Kidney (tissue), 14 donors: Measurements from ENCODE around the gene PTMA. TPM values are rescaled to one million over a fixed set of nuclear protein-coding genes. Genes with fewer than 3 reads are reported as not detected.

ENCODE experiments used
- DNase-seq, 5 donors: peaks; one replicate each; pipeline ENCODE4 v3.0.0-alpha.2; 2013 to 2020
- FAIRE-seq: peaks from 2 replicates; lab custom pipeline; 2012; peaks lifted over from hg19 to GRCh38; lab: Jason Lieb, UNC
- H3K27ac ChIP-seq, 2 donors: one replicate each; pipeline ENCODE4 v1.7.0; 2013; ENCODE audit warnings: low read depth in 2 of 2, low read length in 2 of 2, inconsistent platforms in 1 of 2
- H3K27me3 ChIP-seq: one replicate; pipeline ENCODE4 v1.7.1; 2013; ENCODE audit warnings: low read length, inconsistent platforms; ENCODE audit not compliant: control insufficient read depth, insufficient read depth
- H3K36me3 ChIP-seq, 3 donors: one replicate each; pipeline versions ENCODE4 v1.7.0 to v1.7.1; 2013; ENCODE audit warnings: low read length in 3 of 3, control low read depth in 1 of 3, inconsistent platforms in 1 of 3; ENCODE audit not compliant: insufficient read depth in 3 of 3, control insufficient read depth in 2 of 3
- H3K4me1 ChIP-seq, 3 donors: one replicate each; pipeline versions ENCODE4 v1.7.0 to v1.7.1; 2013; ENCODE audit warnings: low read length in 3 of 3, inconsistent platforms in 1 of 3, low read depth in 1 of 3; ENCODE audit not compliant: control insufficient read depth in 2 of 3, insufficient read depth in 2 of 3
- H3K4me3 ChIP-seq, 3 donors: one replicate each; pipeline versions ENCODE4 v1.7.0 to v1.8.1; 2013; ENCODE audit warnings: low read length in 3 of 3, control low read depth in 1 of 3, inconsistent platforms in 1 of 3
- H3K9ac ChIP-seq, 3 donors: one replicate each; pipeline versions ENCODE4 v1.7.0 to v1.7.1; 2013; ENCODE audit warnings: low read length in 3 of 3, control low read depth in 1 of 3, inconsistent platforms in 1 of 3
- H3K9me3 ChIP-seq, 3 donors: one replicate each; pipeline versions ENCODE4 v1.7.0 to v1.7.1; 2013; ENCODE audit warnings: low read length in 3 of 3, control low read depth in 1 of 3, inconsistent platforms in 1 of 3; ENCODE audit not compliant: control insufficient read depth in 2 of 3, insufficient read depth in 1 of 3
- intact Hi-C: fragments of 100-400 bp; cut with DNase I; formaldehyde crosslinking; loops from one replicate; pipeline ENCODE4 v1.11.1; 2022
- polyA plus RNA-seq: library from polyadenylated mRNA; stranded (reverse); fragments of 350-450 nt; fragmentation: Illumina TruSeq; extraction: RNeasy Lipid Tissue Mini Kit (QIAGEN cat#74804); gene quantifications from one replicate; pipeline ENCODE4 v1.2.3, GENCODE V29; 2014; ENCODE audit warnings: low read depth, low replicate concordance; ENCODE audit not compliant: insufficient read depth
- total RNA-seq: library from RNA; stranded (reverse); fragmentation: NEBNext Ultra II Directional; extraction: Animal tissue kit (Norgen Biotek cat#: 25700); gene quantifications from one replicate; pipeline ENCODE4 v1.2.1, GENCODE V29; 2021
- TF ChIP-seq, protein P1 (sequence below): IDR thresholded peaks from 3 replicates; pipeline ENCODE4 v1.5.1; 2012; ENCODE audit warnings: mild to moderate bottlenecking, moderate library complexity, borderline replicate concordance; ENCODE audit not compliant: insufficient read depth; ENCODE audit errors: extremely low read depth
- donor health status: control.
- donor health status: control.
- donor health status: control.
- donor health status: control.
- donor health status: control.
- donor health status: DM: yes; HTN: yes; CAD: no.
- donor health status: Normal renal cell carcinoma (clear cell type).

Gene PTMA
- total and polyA plus RNA-seq, 2 donors from 2014 or later, result 825 to 1,173 TPM

DNA sequence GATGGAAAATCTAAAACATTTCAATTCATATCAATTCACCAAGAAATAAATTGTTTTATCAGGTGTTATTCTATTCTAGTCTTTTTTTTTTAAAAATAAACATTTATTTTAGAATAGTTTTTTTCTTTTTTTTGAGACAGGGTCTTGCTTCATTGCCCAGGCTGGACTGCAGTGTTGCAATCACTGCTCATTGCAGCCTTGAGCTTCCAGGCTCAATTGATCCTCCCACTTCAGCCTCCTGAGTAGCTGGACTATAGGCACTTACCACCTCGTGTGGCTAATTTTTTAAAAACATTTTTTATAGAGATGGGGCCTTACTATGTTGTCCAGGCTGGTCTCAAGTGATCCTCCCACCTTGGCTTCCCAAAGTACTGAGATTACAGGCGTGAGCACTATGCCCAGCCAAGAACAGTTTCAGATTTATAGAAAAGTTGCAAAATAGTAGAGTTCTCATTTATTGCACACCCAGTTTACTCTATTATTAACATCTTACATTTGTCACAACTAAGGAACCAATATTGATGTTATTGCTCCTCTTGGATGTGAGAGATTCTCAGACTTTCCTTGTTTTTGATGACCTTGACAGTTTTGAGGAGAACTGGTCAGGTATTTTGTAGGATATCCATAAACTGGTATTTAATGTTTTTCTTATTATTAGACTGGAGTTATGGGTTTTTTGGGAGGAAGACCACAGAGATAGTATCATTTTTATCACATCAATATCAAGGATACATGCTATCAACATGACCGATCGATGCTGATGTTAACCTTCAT, 42.9 kb downstream of the PTMA start:
- DNase-seq (no peak), FAIRE-seq (no peak)
- no peak overlapping the region for H3K27ac ChIP-seq
- no peaks in the 10 kb centered on the region for H3K27me3 ChIP-seq
- intact Hi-C loops, result no loop called here
- H3K4me3 ChIP-seq, result no peak overlapping the region
- TF ChIP-seq, protein P1, sequence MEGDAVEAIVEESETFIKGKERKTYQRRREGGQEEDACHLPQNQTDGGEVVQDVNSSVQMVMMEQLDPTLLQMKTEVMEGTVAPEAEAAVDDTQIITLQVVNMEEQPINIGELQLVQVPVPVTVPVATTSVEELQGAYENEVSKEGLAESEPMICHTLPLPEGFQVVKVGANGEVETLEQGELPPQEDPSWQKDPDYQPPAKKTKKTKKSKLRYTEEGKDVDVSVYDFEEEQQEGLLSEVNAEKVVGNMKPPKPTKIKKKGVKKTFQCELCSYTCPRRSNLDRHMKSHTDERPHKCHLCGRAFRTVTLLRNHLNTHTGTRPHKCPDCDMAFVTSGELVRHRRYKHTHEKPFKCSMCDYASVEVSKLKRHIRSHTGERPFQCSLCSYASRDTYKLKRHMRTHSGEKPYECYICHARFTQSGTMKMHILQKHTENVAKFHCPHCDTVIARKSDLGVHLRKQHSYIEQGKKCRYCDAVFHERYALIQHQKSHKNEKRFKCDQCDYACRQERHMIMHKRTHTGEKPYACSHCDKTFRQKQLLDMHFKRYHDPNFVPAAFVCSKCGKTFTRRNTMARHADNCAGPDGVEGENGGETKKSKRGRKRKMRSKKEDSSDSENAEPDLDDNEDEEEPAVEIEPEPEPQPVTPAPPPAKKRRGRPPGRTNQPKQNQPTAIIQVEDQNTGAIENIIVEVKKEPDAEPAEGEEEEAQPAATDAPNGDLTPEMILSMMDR, result no peak
- H3K9ac ChIP-seq, result no peak overlapping the region
- no peaks in the 10 kb centered on the region for H3K4me1 ChIP-seq
- H3K36me3 ChIP-seq, result no peaks in the 10 kb centered on the region
- no peaks in the 10 kb centered on the region for H3K9me3 ChIP-seq

DNA sequence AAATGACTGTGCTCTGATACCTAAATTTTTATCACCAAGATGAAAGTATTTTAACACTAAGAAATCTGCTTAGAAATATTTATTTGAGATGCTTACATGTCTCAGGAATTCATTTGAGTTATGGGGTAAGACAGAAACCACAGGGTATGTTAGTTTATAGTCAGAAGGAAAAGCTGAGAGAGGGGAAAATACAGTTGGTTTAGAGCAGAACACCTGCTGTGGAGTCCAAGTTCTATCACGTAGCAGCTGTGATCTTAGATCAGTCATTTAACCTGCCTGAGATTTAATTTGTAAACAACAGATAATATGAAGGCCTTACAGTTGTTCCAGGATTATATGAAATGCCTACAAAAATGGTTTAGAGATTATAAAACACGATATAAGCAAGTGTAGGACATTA, 43.7 kb downstream of the PTMA start:
- H3K27me3 ChIP-seq, result no peaks in the 10 kb centered on the region
- DNase-seq (no peak), FAIRE-seq (no peak)
- intact Hi-C loops, result no loop called here
- no peaks in the 10 kb centered on the region for H3K4me1 ChIP-seq
- TF ChIP-seq, protein P1, result no peak
- H3K36me3 ChIP-seq, result no peaks in the 10 kb centered on the region
- H3K9ac ChIP-seq, result no peak overlapping the region
- no peak overlapping the region for H3K4me3 ChIP-seq
- H3K27ac ChIP-seq, result no peak overlapping the region
- H3K9me3 ChIP-seq, result no peaks in the 10 kb centered on the region

DNA sequence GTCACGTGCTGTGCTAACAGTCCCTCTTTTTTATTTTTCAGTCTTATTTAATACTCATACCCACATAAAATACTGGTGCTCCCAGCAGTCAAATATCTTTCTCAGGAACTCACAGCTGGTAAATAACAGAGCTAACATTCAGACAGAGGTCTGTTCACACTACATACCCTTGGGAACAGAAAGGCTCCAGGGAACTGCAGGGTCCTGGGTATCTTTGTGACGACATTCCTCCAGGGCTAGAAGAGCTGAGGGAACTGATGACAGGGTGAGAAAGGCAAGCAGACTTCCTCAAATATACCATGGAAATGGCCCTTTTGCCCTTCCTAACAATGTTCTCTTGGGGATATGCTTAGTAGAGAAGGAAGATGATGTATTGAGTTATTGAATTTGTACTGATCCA, 53.4 kb downstream of the PTMA start:
- Histone ChIP-seq H3K9ac (no peak overlapping the region), H3K4me1 (no peaks in the 10 kb centered on the region), H3K9me3 (no peaks in the 10 kb centered on the region), H3K27ac (no peak overlapping the region), H3K4me3 (no peak overlapping the region), H3K36me3 (no peaks in the 10 kb centered on the region), H3K27me3 (no peaks in the 10 kb centered on the region)
- DNase-seq, result no peak
- TF ChIP-seq, protein P1, result no peak
- FAIRE-seq, result no peak
- intact Hi-C loops, result no loop called here

Other genes starting within 250 kb of the PTMA start
- gene NCL, start 244.0 kb upstream of the PTMA start, total RNA-seq, result 382 TPM
- 191 TPM for gene NCL, start 244.0 kb upstream of the PTMA start, polyA plus RNA-seq
- 0.94 TPM for gene NMUR1, start 178.1 kb upstream of the PTMA start, total RNA-seq
- gene NMUR1, start 178.1 kb upstream of the PTMA start, polyA plus RNA-seq, result 1.3 TPM
- not detected for gene TEX44, start 115.7 kb upstream of the PTMA start, total RNA-seq
- gene TEX44, start 115.7 kb upstream of the PTMA start, polyA plus RNA-seq, result not detected
- 21.7 TPM for gene PDE6D, start 72.8 kb downstream of the PTMA start, total RNA-seq
- 28.2 TPM for gene PDE6D, start 72.8 kb downstream of the PTMA start, polyA plus RNA-seq
- gene COPS7B, start 77.9 kb downstream of the PTMA start, total RNA-seq, result 33.0 TPM
- gene COPS7B, start 77.9 kb downstream of the PTMA start, polyA plus RNA-seq, result 21.9 TPM
- not detected for gene NPPC, start 217.9 kb downstream of the PTMA start, total RNA-seq
- not detected for gene NPPC, start 217.9 kb downstream of the PTMA start, polyA plus RNA-seq